ENCODE measurements around the gene ZYG11A.

The ZYG11A gene

DNA sequence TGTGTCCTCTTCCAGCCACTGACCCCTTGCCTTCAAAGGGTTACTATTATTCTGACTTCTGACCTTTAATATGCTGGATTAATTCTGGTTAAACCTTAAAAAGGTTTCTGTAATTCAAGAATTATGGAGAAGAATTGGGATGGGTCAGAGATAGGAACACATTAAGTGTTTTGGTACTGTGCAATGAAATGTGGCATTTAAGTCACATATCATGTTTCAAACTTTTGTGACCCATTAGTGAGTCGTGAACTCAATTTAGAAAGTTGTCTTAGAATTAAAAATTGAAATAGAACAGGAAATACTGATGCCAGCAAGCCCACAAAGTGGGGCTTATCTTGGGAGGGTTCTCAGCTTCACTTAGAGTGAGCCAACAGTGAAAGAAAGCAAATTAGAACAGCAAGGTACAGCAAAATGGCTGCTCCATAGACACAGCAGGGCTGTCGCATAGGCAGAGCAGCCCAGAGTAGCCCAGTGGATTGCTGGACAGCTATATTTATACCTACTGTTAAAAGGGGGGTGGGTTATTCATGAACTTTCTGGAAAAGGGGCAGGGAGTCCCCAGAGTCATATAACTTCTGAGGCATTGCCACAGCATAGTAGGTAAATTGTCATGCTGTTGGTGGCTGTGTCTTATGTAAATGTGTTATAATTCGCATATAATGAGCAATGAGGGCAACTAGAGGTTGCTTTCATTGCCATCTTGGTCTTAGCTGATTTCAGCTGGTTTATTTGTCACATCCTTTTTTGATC, 95.0 kb downstream of the ZYG11A start:
- TF ChIP-seq CTCF (IDR thresholded peaks at IDR 0.05; ENCODE audit: borderline replicate concordance, control extremely low read depth, extremely low read depth, insufficient read depth, missing control alignments) = no peak

DNA sequence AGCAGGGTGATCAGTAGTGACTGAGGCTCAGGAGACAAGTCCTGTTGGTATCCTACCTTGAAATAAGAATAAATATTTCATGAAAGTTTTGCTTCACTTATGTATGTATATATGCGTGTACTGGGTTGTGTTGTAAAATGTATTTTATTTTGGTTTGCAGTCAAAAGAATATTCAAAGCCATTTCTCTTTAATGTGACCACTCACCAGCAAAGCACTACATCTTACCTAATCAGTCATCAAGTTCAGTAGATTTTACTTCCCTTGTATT, 95.6 kb downstream of the ZYG11A start:
- in situ Hi-C loops (cut with MboI; ENCODE audit: low sequenced_read_pairs, unreplicated experiment) = no loop called here
- TF ChIP-seq CTCF (IDR thresholded peaks at IDR 0.05; ENCODE audit: borderline replicate concordance, control extremely low read depth, extremely low read depth, insufficient read depth, missing control alignments) = no peak
- DNase-seq (ENCODE audit: low spot score) = no peak

More for the DNA sequence above, 95.0 kb downstream of the ZYG11A start:
- no peak for DNase-seq (ENCODE audit: low spot score)
- in situ Hi-C loops (cut with MboI; ENCODE audit: low sequenced_read_pairs, unreplicated experiment) = no loop called here

DNA sequence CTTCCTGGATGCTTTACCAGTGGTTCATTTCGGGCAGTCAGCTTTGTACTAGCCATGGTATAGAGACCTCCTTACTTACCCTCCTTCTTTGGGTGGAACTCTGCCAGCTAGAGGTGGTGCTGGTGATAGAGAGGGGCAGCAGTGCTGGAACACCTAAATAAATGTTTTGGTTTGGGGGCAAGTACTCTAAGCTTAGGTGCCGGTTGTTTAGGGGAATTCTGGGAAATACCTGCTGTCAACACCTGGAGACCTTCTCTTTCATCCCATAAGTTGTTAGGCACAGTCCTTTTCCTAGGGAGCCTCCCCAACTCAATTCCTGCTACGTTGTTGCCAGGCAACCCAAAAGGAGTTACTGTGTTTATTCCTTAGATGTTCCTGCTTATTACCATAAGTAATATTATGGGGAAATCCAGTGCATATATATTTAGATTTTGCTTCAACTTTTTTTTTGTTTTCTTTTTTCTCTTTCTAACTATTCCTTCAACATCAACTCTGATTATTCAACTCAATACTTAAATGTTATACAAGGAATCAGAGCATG, 101.4 kb downstream of the ZYG11A start:
- no peak for TF ChIP-seq CTCF (IDR thresholded peaks at IDR 0.05; ENCODE audit: borderline replicate concordance, control extremely low read depth, extremely low read depth, insufficient read depth, missing control alignments)
- DNase-seq (ENCODE audit: low spot score) = no peak
- in situ Hi-C loops (cut with MboI; ENCODE audit: low sequenced_read_pairs, unreplicated experiment) = no loop called here

DNA sequence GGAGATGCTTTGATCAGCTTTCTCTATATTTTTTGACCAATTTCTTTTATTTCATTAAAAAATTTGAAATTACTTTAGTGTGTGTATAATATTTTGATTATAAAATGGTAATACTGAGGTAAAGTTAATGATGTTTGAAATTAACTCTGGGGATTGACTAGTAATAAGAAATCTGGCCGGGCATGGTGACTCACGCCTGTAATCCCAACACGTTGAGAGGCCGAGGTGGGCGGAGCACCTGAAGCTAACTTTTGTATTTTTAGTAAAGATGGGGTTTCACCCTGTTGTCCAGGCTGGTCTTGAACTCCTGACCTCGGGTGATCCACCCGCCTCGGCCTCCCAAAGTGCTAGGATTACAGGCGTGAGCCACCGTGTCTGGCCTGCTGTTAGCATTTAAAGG, 102.0 kb downstream of the ZYG11A start:
- no peak for DNase-seq (ENCODE audit: low spot score)
- no peak for TF ChIP-seq CTCF (IDR thresholded peaks at IDR 0.05; ENCODE audit: borderline replicate concordance, control extremely low read depth, extremely low read depth, insufficient read depth, missing control alignments)
- in situ Hi-C loops (cut with MboI; ENCODE audit: low sequenced_read_pairs, unreplicated experiment) = no loop called here
